Transverse colon (tissue), 4 donors: ENCODE measurements around the gene TANGO2. TPM values are rescaled to one million over a fixed set of nuclear protein-coding genes. Genes with fewer than 3 reads are reported as not detected.

Experiments
- DNase-seq: peaks from one replicate; pipeline ENCODE4 v3.0.0-alpha.2; 2019
- H3K27ac ChIP-seq, 4 donors: fragments of 200-600 bp; sonication (generic); 2 replicates each; pipeline ENCODE4 v1.5.1; 2016 to 2018; ENCODE audit warnings: inconsistent platforms in 4 of 4
- H3K27me3 ChIP-seq: fragments of 200-600 bp; sonication (generic); 2 replicates; pipeline ENCODE4 v1.5.1; 2017; ENCODE audit warnings: inconsistent platforms
- H3K36me3 ChIP-seq, 4 donors: fragments of 200-600 bp; sonication (generic); 2 replicates each; pipeline ENCODE4 v1.5.1; 2017 to 2019; ENCODE audit warnings: inconsistent platforms in 4 of 4
- H3K4me1 ChIP-seq, 4 donors: fragments of 200-600 bp; sonication (generic); 2 replicates each; pipeline ENCODE4 v1.5.1; 2017 to 2020; ENCODE audit warnings: inconsistent platforms in 4 of 4
- H3K4me3 ChIP-seq, 4 donors: fragments of 200-600 bp; sonication (generic); 1 replicate in 1 of 4; 2 replicates in 3 of 4; pipeline versions ENCODE4 v1.5.1 to v1.6.1; 2017 to 2019; ENCODE audit warnings: inconsistent platforms in 4 of 4
- H3K9me3 ChIP-seq, 2 donors: fragments of 200-600 bp; sonication (generic); 2 replicates each; pipeline ENCODE4 v1.5.1; 2017 to 2019; ENCODE audit warnings: inconsistent platforms in 2 of 2
- CTCF ChIP-seq, 5 experiments: fragments of 200-600 bp in 3 of 5; fragments of 450-650 bp in 2 of 5; sonication (generic) in 3 of 5; IDR thresholded peaks; 1 replicate in 2 of 5; 2 replicates in 3 of 5; pipeline ENCODE4 v1.5.1; 2016 to 2017; ENCODE audit warnings: antibody characterized with exemption in 5 of 5, inconsistent platforms in 3 of 5, mild to moderate bottlenecking in 2 of 5, moderate library complexity in 1 of 5
- EP300 ChIP-seq: sonication (generic); formaldehyde crosslinking; IDR thresholded peaks from one replicate; pipeline ENCODE4 v1.6.1; 2017; ENCODE audit warnings: antibody characterized with exemption, low read depth
- POLR2A ChIP-seq: fragments of 450-650 bp; IDR thresholded peaks from one replicate; pipeline ENCODE4 v1.6.1; 2016; ENCODE audit warnings: antibody characterized with exemption, mild to moderate bottlenecking, moderate library complexity
- POLR2AphosphoS5 ChIP-seq, 3 donors: sonication (generic); formaldehyde crosslinking; IDR thresholded peaks; one replicate each; pipeline ENCODE4 v1.6.1; 2016; ENCODE audit warnings: antibody characterized with exemption in 3 of 3
- WGBS, 2 donors: methylation state at CpG; one replicate each; pipeline ENCODE4 v1.1.5; 2018; ENCODE audit warnings: low coverage in 1 of 2; 5-methylcytosine and 5-hydroxymethylcytosine counted together
- in situ Hi-C, 4 donors: fragments of 200-750 bp; cut with MboI; loops; one replicate each; pipeline versions ENCODE4 v1.15.0 to v1.15.1; 2017; ENCODE audit warnings: low sequenced_read_pairs in 3 of 4, low pct_ligation_motif_present in 1 of 4, low pct_unique_long_range_greater_than_20kb in 1 of 4
- intact Hi-C: fragments of 100-400 bp; cut with DNase I; formaldehyde crosslinking; loops from one replicate; pipeline ENCODE4 v1.15.1; 2023; ENCODE audit warnings: low total_unique reads
- total RNA-seq, 4 donors: library from RNA; depleted of rRNA; stranded (reverse); fragments of >200 nt; gene quantifications; one replicate each; pipeline ENCODE4 v1.1.0, GENCODE V29; 2016

TANGO2 gene
- total RNA-seq, 4 donors from 2014 or later = 32.9 to 101 (median 50.6) TPM

GRCh38 chr22:20054034-20054427 is 33.1 kb downstream of the TANGO2 start:
- TF ChIP-seq POLR2AphosphoS5 (IDR thresholded peaks at IDR 0.05) = no peak
- TF ChIP-seq EP300 = no peak
- no peak for TF ChIP-seq POLR2A
- no peak for TF ChIP-seq CTCF (IDR thresholded peaks at IDR 0.05)
- 98% methylated on average over 10 of the region's 12 CpGs; no CpG with 5 or more reads in 1 of the 2 donors for WGBS, 2 donors
- no peaks in the 10 kb centered on the region for H3K4me1 ChIP-seq
- intact Hi-C loops = no loop called here
- in situ Hi-C loops = no loop called here
- H3K4me3 ChIP-seq = no peak overlapping the region
- H3K27me3 ChIP-seq = no peaks in the 10 kb centered on the region
- no peak for DNase-seq
- no peak overlapping the region for H3K27ac ChIP-seq
- peaks cover 0 to 6% (median 0%) of the 10 kb centered on the region in 4 donors for H3K36me3 ChIP-seq
- H3K9me3 ChIP-seq = no peaks in the 10 kb centered on the region

GRCh38 chr22:20054485-20054884 is 33.6 kb downstream of the TANGO2 start:
- H3K36me3 ChIP-seq = peaks cover 0 to 6% (median 0%) of the 10 kb centered on the region in 4 donors
- no peak overlapping the region for H3K4me3 ChIP-seq
- no peaks in the 10 kb centered on the region for H3K27me3 ChIP-seq
- DNase-seq = no peak
- WGBS, 2 donors = 93% methylated on average over 6 of the region's 6 CpGs; no CpG with 5 or more reads in 1 of the 2 donors
- no peaks in the 10 kb centered on the region for H3K9me3 ChIP-seq
- H3K27ac ChIP-seq = no peak overlapping the region
- no peaks in the 10 kb centered on the region for H3K4me1 ChIP-seq
- intact Hi-C loops = no loop called here
- in situ Hi-C loops = no loop called here
- TF ChIP-seq POLR2A (no peak), POLR2AphosphoS5 (IDR thresholded peaks at IDR 0.05) (no peak), EP300 (no peak), CTCF (IDR thresholded peaks at IDR 0.05) (no peak)

- peaks cover 0 to 6% (median 0%) of the 10 kb centered on the region in 4 donors for H3K36me3 ChIP-seq
- TF ChIP-seq POLR2AphosphoS5 (IDR thresholded peaks at IDR 0.05) (no peak), EP300 (no peak), CTCF (IDR thresholded peaks at IDR 0.05) (no peak), POLR2A (no peak)
- 92 to 93% methylated on average over 2 of the region's 2 CpGs for WGBS, 2 donors
Observed at GRCh38 chr22:20055144-20055543, 34.2 kb downstream of the TANGO2 start.

GRCh38 chr22:20055654-20056053 is 34.7 kb downstream of the TANGO2 start:
- Histone ChIP-seq H3K4me1 (no peaks in the 10 kb centered on the region), H3K4me3 (no peak overlapping the region), H3K9me3 (no peaks in the 10 kb centered on the region), H3K36me3 (peaks cover 0 to 6% (median 0%) of the 10 kb centered on the region in 4 donors), H3K27ac (no peak overlapping the region), H3K27me3 (no peaks in the 10 kb centered on the region)
- no peak for DNase-seq
- WGBS, 2 donors = 91% methylated on average over 15 of the region's 15 CpGs; no CpG with 5 or more reads in 1 of the 2 donors
- in situ Hi-C loops = no loop called here
- intact Hi-C loops = no loop called here
- TF ChIP-seq POLR2A (no peak), EP300 (no peak), POLR2AphosphoS5 (IDR thresholded peaks at IDR 0.05) (no peak), CTCF (IDR thresholded peaks at IDR 0.05) (no peak)

More at GRCh38 chr22:20055144-20055543, 34.2 kb downstream of the TANGO2 start:
- no peak overlapping the region for H3K4me3 ChIP-seq
- intact Hi-C loops (no loop called here), in situ Hi-C loops (no loop called here)
- no peaks in the 10 kb centered on the region for H3K9me3 ChIP-seq
- no peaks in the 10 kb centered on the region for H3K4me1 ChIP-seq
- H3K27me3 ChIP-seq = no peaks in the 10 kb centered on the region
- no peak for DNase-seq
- H3K27ac ChIP-seq = no peak overlapping the region
